H1 (cell line): ENCODE measurements around the gene GLS. TPM values are rescaled to one million over a fixed set of nuclear protein-coding genes. Genes with fewer than 3 reads are reported as not detected.

Experiments
- CTCF ChIA-PET: fragments of 300-600 bp; sonication (Branson Sonifier 250); formaldehyde crosslinking; loops from one replicate; lab custom pipeline; 2021; ENCODE audit not compliant: partially characterized antibody; lab: Charles Lee
- POLR2A ChIA-PET: fragments of 300-600 bp; sonication (Branson Sonifier 250); formaldehyde crosslinking; loops from one replicate; lab custom pipeline; 2021; ENCODE audit warnings: inconsistent platforms; ENCODE audit not compliant: partially characterized antibody; lab: Charles Lee
- DNase-seq, 2 experiments: peaks; one replicate each; pipeline versions ENCODE4 v3.0.0 to v3.0.0-alpha.2; 2010 to 2022; ENCODE audit warnings: low spot score in 2 of 2, low read depth in 1 of 2, mixed read lengths in 1 of 2
- FAIRE-seq: peaks from 2 replicates; lab custom pipeline; 2011; peaks lifted over from hg19 to GRCh38; lab: Jason Lieb, UNC
- H2AFZ ChIP-seq: 2 replicates; pipeline ENCODE4 v1.8.1; 2012; ENCODE audit warnings: low read length, inconsistent platforms
- H2AK5ac ChIP-seq: 2 replicates; pipeline ENCODE4 v1.6.1; 2013; ENCODE audit warnings: low read depth, low read length
- H2BK120ac ChIP-seq: replicated peaks from 2 replicates; pipeline ENCODE3; 2013; ENCODE audit warnings: low read depth, low read length, inconsistent platforms
- H2BK12ac ChIP-seq: 2 replicates; pipeline ENCODE4 v1.6.1; 2013; ENCODE audit warnings: low read depth, low read length
- H2BK15ac ChIP-seq: 2 replicates; pipeline ENCODE4 v1.6.1; 2013; ENCODE audit warnings: low read length
- H2BK20ac ChIP-seq: 2 replicates; pipeline ENCODE4 v1.6.1; 2013; ENCODE audit warnings: low read length
- H2BK5ac ChIP-seq: 2 replicates; pipeline ENCODE4 v1.6.1; 2013; ENCODE audit warnings: low read depth, low read length
- H3K14ac ChIP-seq: 2 replicates; pipeline ENCODE4 v1.6.1; 2013; ENCODE audit warnings: inconsistent platforms; ENCODE audit not compliant: insufficient read length
- H3K18ac ChIP-seq: 2 replicates; pipeline ENCODE4 v1.6.1; 2013; ENCODE audit warnings: low read length; ENCODE audit errors: extremely low read depth
- H3K23ac ChIP-seq: 2 replicates; pipeline ENCODE4 v1.6.1; 2013; ENCODE audit warnings: inconsistent platforms; ENCODE audit not compliant: insufficient read length
- H3K23me2 ChIP-seq: 2 replicates; pipeline ENCODE4 v1.6.1; 2013; ENCODE audit warnings: low read depth, low read length
- H3K27ac ChIP-seq: 2 replicates; pipeline ENCODE4 v1.6.1; 2011; ENCODE audit warnings: low read depth, low read length, inconsistent platforms
- H3K27me3 ChIP-seq, 4 experiments: replicated peaks in 1 of 4; 1 replicate in 1 of 4; 2 replicates in 3 of 4; pipeline versions ENCODE4 v1.6.1 to v1.8.1; 2011 to 2013; ENCODE audit warnings: low read length in 3 of 4, mild to moderate bottlenecking in 3 of 4, inconsistent platforms in 2 of 4, mixed read lengths in 2 of 4, moderate library complexity in 1 of 4; ENCODE audit not compliant: control insufficient read depth in 3 of 4, insufficient read depth in 3 of 4; ENCODE audit errors: extremely low read depth in 1 of 4
- H3K36me3 ChIP-seq, 4 experiments: 2 replicates each; pipeline versions ENCODE4 v1.6.1 to v1.8.1; 2011 to 2013; ENCODE audit warnings: mild to moderate bottlenecking in 4 of 4, low read length in 3 of 4, moderate library complexity in 2 of 4, control low read depth in 1 of 4, inconsistent platforms in 1 of 4; ENCODE audit not compliant: insufficient read depth in 4 of 4, control insufficient read depth in 2 of 4
- H3K4ac ChIP-seq: replicated peaks from 2 replicates; pipeline ENCODE3; 2013; ENCODE audit warnings: low read length, low read depth, mixed read lengths, inconsistent platforms; ENCODE audit not compliant: insufficient read length
- H3K4me1 ChIP-seq, 4 experiments: replicated peaks in 1 of 4; 1 replicate in 1 of 4; 2 replicates in 3 of 4; pipeline versions ENCODE4 v1.6.1 to v1.8.1; 2011 to 2013; ENCODE audit warnings: low read length in 3 of 4, inconsistent platforms in 2 of 4, mixed read lengths in 1 of 4; ENCODE audit not compliant: insufficient read depth in 4 of 4, control insufficient read depth in 3 of 4
- H3K4me2 ChIP-seq, 2 experiments: 2 replicates each; pipeline versions ENCODE4 v1.6.1 to v1.8.1; 2011 to 2013; ENCODE audit warnings: low read depth in 2 of 2, low read length in 2 of 2, control low read depth in 1 of 2, inconsistent platforms in 1 of 2, mild to moderate bottlenecking in 1 of 2; ENCODE audit not compliant: insufficient read depth in 1 of 2
- H3K4me3 ChIP-seq, 4 experiments: fragments of 200-600, 300-600 bp in 1 of 4; sonication (generic), shearing (Covaris generic), sonication (Bioruptor Twin) in 1 of 4; 2 replicates each; pipeline versions ENCODE4 v1.5.1 to v1.8.1; 2011 to 2016; ENCODE audit warnings: low read length in 4 of 4, low read depth in 3 of 4, control low read depth in 2 of 4, inconsistent platforms in 2 of 4, mild to moderate bottlenecking in 2 of 4, mixed read lengths in 1 of 4, moderate library complexity in 1 of 4; ENCODE audit not compliant: insufficient read depth in 2 of 4; ENCODE audit errors: extremely low read depth in 1 of 4
- H3K56ac ChIP-seq: replicated peaks from 2 replicates; pipeline ENCODE3; 2013; ENCODE audit warnings: low read depth, mild to moderate bottlenecking, mixed read lengths, low read length, inconsistent platforms; ENCODE audit not compliant: insufficient read length
- H3K79me1 ChIP-seq: 2 replicates; pipeline ENCODE4 v1.6.1; 2013; ENCODE audit warnings: low read depth, low read length, control low read depth
- H3K79me2 ChIP-seq, 2 experiments: 2 replicates each; pipeline versions ENCODE4 v1.6.1 to v1.8.1; 2012 to 2013; ENCODE audit warnings: low read length in 2 of 2, mild to moderate bottlenecking in 2 of 2, inconsistent platforms in 1 of 2; ENCODE audit not compliant: insufficient read depth in 2 of 2, control insufficient read depth in 1 of 2
- H3K9ac ChIP-seq, 4 experiments: replicated peaks in 1 of 4; 1 replicate in 1 of 4; 2 replicates in 3 of 4; pipeline versions ENCODE4 v1.6.1 to v1.8.1; 2011 to 2013; ENCODE audit warnings: low read depth in 3 of 4, low read length in 3 of 4, control low read depth in 2 of 4, mild to moderate bottlenecking in 2 of 4, moderate library complexity in 2 of 4, inconsistent platforms in 1 of 4; ENCODE audit errors: extremely low read depth in 1 of 4
- H3K9me3 ChIP-seq, 2 experiments: 2 replicates each; pipeline versions ENCODE4 v1.6.1 to v1.8.1; 2012 to 2013; ENCODE audit warnings: mild to moderate bottlenecking in 2 of 2, moderate library complexity in 2 of 2, control low read depth in 1 of 2, inconsistent platforms in 1 of 2, low read depth in 1 of 2, low read length in 1 of 2, mixed read lengths in 1 of 2; ENCODE audit not compliant: insufficient read depth in 2 of 2
- H4K20me1 ChIP-seq, 2 experiments: replicated peaks in 1 of 2; 2 replicates each; pipeline versions ENCODE3 to v1.8.1; 2011 to 2013; ENCODE audit warnings: inconsistent platforms in 2 of 2, low read length in 2 of 2, mild to moderate bottlenecking in 1 of 2; ENCODE audit not compliant: insufficient read depth in 2 of 2, control insufficient read depth in 1 of 2
- H4K5ac ChIP-seq: 2 replicates; pipeline ENCODE4 v1.6.1; 2013; ENCODE audit warnings: low read length, low read depth, mixed read lengths, inconsistent platforms; ENCODE audit not compliant: insufficient read length
- H4K8ac ChIP-seq: 2 replicates; pipeline ENCODE4 v1.8.0; 2013; ENCODE audit warnings: mild to moderate bottlenecking, moderate library complexity, low read length, inconsistent platforms; ENCODE audit not compliant: insufficient read depth; ENCODE audit errors: extremely low read depth
- H4K91ac ChIP-seq: replicated peaks from 2 replicates; pipeline ENCODE3; 2013; ENCODE audit warnings: low read length, mixed read lengths, inconsistent platforms; ENCODE audit not compliant: insufficient read length
- CEBPB ChIP-seq: IDR thresholded peaks from 2 replicates; pipeline ENCODE4 v1.6.1; 2012; ENCODE audit warnings: low read depth, low read length
- CHD1 ChIP-seq: IDR thresholded peaks from 2 replicates; pipeline ENCODE4 v1.6.1; 2012; ENCODE audit warnings: low read depth, low read length, improper control_type of control experiment
- CTBP2 ChIP-seq: IDR thresholded peaks from 2 replicates; pipeline ENCODE4 v1.7.0; 2011; ENCODE audit warnings: borderline replicate concordance, mild to moderate bottlenecking, moderate library complexity, mixed read lengths, low read length; ENCODE audit not compliant: insufficient read depth, insufficient read length
- HDAC2 ChIP-seq, 2 experiments: fragments of 300-600 bp in 1 of 2; sonication (generic) in 1 of 2; IDR thresholded peaks; 2 replicates each; pipeline ENCODE4 v1.6.1; 2011 to 2012; ENCODE audit warnings: low read depth in 2 of 2, low read length in 2 of 2, mild to moderate bottlenecking in 2 of 2, moderate library complexity in 2 of 2, borderline replicate concordance in 1 of 2, inconsistent platforms in 1 of 2
- JUND ChIP-seq: IDR thresholded peaks from 2 replicates; pipeline ENCODE4 v1.6.1; 2011; ENCODE audit warnings: mild to moderate bottlenecking, improper control_type of control experiment, low read length
- KDM1A ChIP-seq: fragments of 200-600, 300-600 bp; sonication (generic); IDR thresholded peaks from 2 replicates; pipeline ENCODE4 v1.7.1; 2016; ENCODE audit warnings: mild to moderate bottlenecking, low read length, borderline replicate concordance
- NANOG ChIP-seq: IDR thresholded peaks from 2 replicates; pipeline ENCODE4 v1.6.1; 2011; ENCODE audit warnings: low read length, low read depth, mild to moderate bottlenecking, inconsistent platforms; ENCODE audit not compliant: insufficient read depth, poor library complexity, severe bottlenecking
- POLR2A ChIP-seq, 2 experiments: IDR thresholded peaks; 1 replicate in 1 of 2; 2 replicates in 1 of 2; pipeline ENCODE4 v1.6.1; 2011; ENCODE audit warnings: low read depth in 2 of 2, low read length in 2 of 2, mild to moderate bottlenecking in 2 of 2; ENCODE audit errors: control extremely low read depth in 1 of 2
- SAP30 ChIP-seq: fragments of 300-600 bp; sonication (generic); IDR thresholded peaks from 2 replicates; pipeline ENCODE4 v1.7.1; 2012; ENCODE audit warnings: low read length, moderate library complexity, mild to moderate bottlenecking, inconsistent platforms; ENCODE audit not compliant: insufficient read depth, insufficient replicate concordance
- SIX5 ChIP-seq: IDR thresholded peaks from 2 replicates; pipeline ENCODE4 v1.6.1; 2011; ENCODE audit warnings: mild to moderate bottlenecking, low read depth, low read length
- SP1 ChIP-seq: IDR thresholded peaks from 2 replicates; pipeline ENCODE4 v1.6.1; 2011; ENCODE audit warnings: low read depth, low read length
- SP2 ChIP-seq: IDR thresholded peaks from 2 replicates; pipeline ENCODE4 v1.6.1; 2012; ENCODE audit warnings: mild to moderate bottlenecking, low read length, inconsistent platforms
- TAF7 ChIP-seq: optimal IDR thresholded peaks from 2 replicates; pipeline ENCODE3; 2011; ENCODE audit warnings: low read depth, mild to moderate bottlenecking, inconsistent platforms, low read length, moderate library complexity, borderline replicate concordance
- TEAD4 ChIP-seq: IDR thresholded peaks from 2 replicates; pipeline ENCODE4 v1.6.1; 2012; ENCODE audit warnings: low read depth, low read length, inconsistent platforms, mixed read lengths
- YY1 ChIP-seq: IDR thresholded peaks from 2 replicates; pipeline ENCODE4 v1.6.1; 2011; ENCODE audit warnings: low read depth, mild to moderate bottlenecking, low read length
- WGBS, 2 experiments: shearing (Covaris generic) in 1 of 2; methylation state at CpG; one replicate each; pipeline versions ENCODE4 v1.1.6 to v1.1.7; 2013 to 2015; ENCODE audit warnings: low lambda C conversion rate in 2 of 2, mixed read lengths in 2 of 2, inconsistent platforms in 1 of 2, low coverage in 1 of 2, missing lambda C conversion rate in 1 of 2; ENCODE audit not compliant: insufficient replicate concordance in 2 of 2, insufficient coverage in 1 of 2, insufficient read length in 1 of 2; ENCODE audit errors: extremely low coverage in 1 of 2, missing lambda C conversion rate in 1 of 2; 5-methylcytosine and 5-hydroxymethylcytosine counted together
- polyA plus RNA-seq, 7 experiments: library from polyadenylated mRNA; depleted of rRNA in 3 of 7; stranded (reverse) in 5 of 7; unstranded in 2 of 7; fragments of >200 nt in 5 of 7; fragments of 200-250 nt in 2 of 7; gene quantifications; 1 replicate in 5 of 7; 2 replicates in 1 of 7; 4 replicates in 1 of 7; pipeline versions ENCODE4 v1.2.1 to v1.2.3, GENCODE V29; 2011 to 2013; ENCODE audit warnings: missing spikeins in 2 of 7, mixed read lengths in 2 of 7
- total RNA-seq: library from RNA; stranded (reverse); fragmentation: NEBNext Ultra II Directional; extraction: Animal tissue kit (Norgen Biotek cat#: 25700); gene quantifications from 2 replicates; pipeline ENCODE4 v1.2.1, GENCODE V29; 2021

The GLS gene
- total and polyA plus RNA-seq, 2 of the 8 experiments (the other 6 are each of a cell fraction or from before 2014, with no cell fraction given), result 15.7 to 89.8 TPM

DNA sequence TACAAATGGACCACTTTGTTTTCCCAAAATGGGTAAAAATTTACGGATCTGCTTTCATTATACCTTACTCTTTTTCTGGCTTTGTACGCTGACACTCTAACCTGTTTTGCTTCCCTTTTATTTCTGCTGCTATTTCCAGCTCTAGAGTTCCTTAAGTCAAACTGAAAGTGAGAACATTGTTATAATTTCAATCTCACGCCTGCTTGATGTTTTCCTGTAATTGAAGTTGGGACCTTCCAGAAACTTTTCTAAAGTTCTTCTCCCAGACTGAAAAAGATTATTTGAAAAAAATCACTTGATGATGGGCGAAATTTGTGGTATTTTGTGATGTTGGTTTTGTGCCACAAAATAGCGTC is 1.8 kb downstream of the GLS start:
- Histone ChIP-seq H3K4ac (no peak overlapping the region), H3K56ac (no peak overlapping the region), H3K36me3 (no peaks in the 10 kb centered on the region), H2BK5ac (no peak overlapping the region), H3K23ac (no peak overlapping the region), H3K4me2 (peak overlapping the region; percentile 87 to 89), H3K27me3 (no peaks in the 10 kb centered on the region), H4K5ac (no peak overlapping the region), H3K79me2 (peaks cover 3 to 57% of the 10 kb centered on the region in 2 experiments; a peak in 3 of 4 replicates), H3K18ac (no peak overlapping the region), H4K20me1 (no peaks in the 10 kb centered on the region), H3K27ac (no peak overlapping the region), H2BK15ac (no peak overlapping the region), H2BK12ac (no peak overlapping the region), H2AK5ac (no peak overlapping the region), H3K14ac (no peak overlapping the region), H3K4me3 (peak overlapping the region; percentile 63 to 83 (median 75)), H2AFZ (no peak overlapping the region), H4K8ac (no peak overlapping the region), H3K9ac (no peak overlapping the region), H3K23me2 (peaks cover 4% of the 10 kb centered on the region; the same call in 1 of the 2 replicates), H2BK20ac (no peak overlapping the region), H3K79me1 (no peaks in the 10 kb centered on the region), H3K9me3 (no peaks in the 10 kb centered on the region), H4K91ac (no peak overlapping the region), H3K4me1 (peaks cover 0 to 12% (median 3%) of the 10 kb centered on the region in 4 experiments; a peak in 2 of 7 replicates), H2BK120ac (no peak overlapping the region)
- POLR2A ChIA-PET, result interaction anchor here (0.9 to 3.5 kb wide), 12 partner anchors 9 to 130 kb away, joined by 3 to 64 read pairs (median 5); no protein-coding TSS in a partner anchor
- no peak for DNase-seq
- FAIRE-seq, result no peak
- CTCF ChIA-PET, result interaction anchor here (1.0 to 2.5 kb wide), 6 partner anchors 10 to 32 kb away, joined by 3 to 9 read pairs (median 3); no protein-coding TSS in a partner anchor
- WGBS, 2 experiments, result 47% methylated on average over 5 of the region's 5 CpGs; no CpG with 5 or more reads in 1 of the 2 experiments
- TF ChIP-seq SP1 (no peak), TEAD4 (no peak), CEBPB (no peak), JUND (no peak), SAP30 (no peak), NANOG (no peak), KDM1A (no peak), CHD1 (no peak), YY1 (no peak), SIX5 (no peak), HDAC2 (IDR thresholded peaks at IDR 0.05; ENCODE audit: borderline replicate concordance in 1 of 2, low read depth in 2 of 2, low read length in 2 of 2) (no peak), CTBP2 (no peak), POLR2A (IDR thresholded peaks at IDR 0.05; ENCODE audit: control extremely low read depth in 1 of 2, low read depth in 2 of 2, low read length in 2 of 2) (no peak), TAF7 (no peak), SP2 (no peak)
